ENCODE measurements around the gene NR2C2AP. TPM values are rescaled to one million over a fixed set of nuclear protein-coding genes. Genes with fewer than 3 reads are reported as not detected.
"Not testable (repeated sequence)": the region's sequence is repeated elsewhere in the genome, so short reads cannot be mapped to it uniquely, and the experiment has no call there.

Gene NR2C2AP
- total and polyA plus RNA-seq, 2 experiments from 2014 or later: 13.5 to 14.3 TPM

DNA sequence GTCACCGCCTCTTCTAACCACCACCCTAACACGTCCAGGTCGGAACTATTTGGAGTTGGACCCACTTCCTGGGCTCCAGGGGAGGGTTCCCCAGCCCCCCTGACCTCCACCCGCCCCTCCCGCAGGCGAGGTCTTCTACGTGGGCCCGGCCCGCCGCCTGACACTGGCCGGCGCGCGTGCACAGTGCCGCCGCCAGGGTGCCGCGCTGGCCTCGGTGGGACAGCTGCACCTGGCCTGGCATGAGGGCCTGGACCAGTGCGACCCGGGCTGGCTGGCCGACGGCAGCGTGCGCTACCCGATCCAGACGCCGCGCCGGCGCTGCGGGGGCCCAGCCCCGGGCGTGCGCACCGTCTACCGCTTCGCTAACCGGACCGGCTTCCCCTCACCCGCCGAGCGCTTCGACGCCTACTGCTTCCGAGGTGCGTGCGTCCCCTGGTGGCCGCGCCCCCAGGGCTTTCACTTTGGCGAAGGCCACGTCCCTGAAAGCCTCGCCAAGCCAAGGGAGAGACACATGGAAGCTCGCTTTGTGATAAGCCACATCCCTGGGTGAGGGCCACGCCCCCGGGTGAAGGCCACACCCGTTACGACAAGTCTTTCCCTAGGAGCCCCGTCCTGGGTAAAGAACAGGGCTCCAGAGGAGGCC is 21.8 kb upstream of the NR2C2AP start:
- H3K36me3 ChIP-seq (ENCODE audit: low read depth): no peaks in the 10 kb centered on the region
- in situ Hi-C loops (cut with MboI): no loop called here
- no peak for TF ChIP-seq EZH2phosphoT487 (IDR thresholded peaks at IDR 0.05; ENCODE audit: insufficient read depth, low read depth)
- TF ChIP-seq EZH2 (IDR thresholded peaks at IDR 0.05; ENCODE audit: insufficient read depth, poor library complexity, severe bottlenecking): no peak
- H3K4me2 ChIP-seq (ENCODE audit: unreplicated experiment): peak overlapping the region; percentile 50
- peak; percentile 74 for DNase-seq
- H3F3A ChIP-seq (ENCODE audit: insufficient read depth): no peaks in the 10 kb centered on the region
- H3K79me2 ChIP-seq (ENCODE audit: insufficient read depth): no peaks in the 10 kb centered on the region
- H3K27me3 ChIP-seq (replicated peaks; ENCODE audit: insufficient read depth): peaks cover 14% of the 10 kb centered on the region; the same call in 1 of the 2 replicates
- no peaks in the 10 kb centered on the region for H4K20me1 ChIP-seq (ENCODE audit: insufficient read depth)
- peak overlapping the region; percentile 46 for H3K4me3 ChIP-seq
- H3K9ac ChIP-seq: no peak overlapping the region
- no peaks in the 10 kb centered on the region for H3K4me1 ChIP-seq (ENCODE audit: insufficient read depth)
- 4 to 5% methylated on average over 52 to 57 of the region's 59 CpGs for WGBS, 2 experiments (ENCODE audit: low coverage in 1 of 2, low lambda C conversion rate in 2 of 2, missing lambda C conversion rate in 2 of 2)
- H3K9me2 ChIP-seq (ENCODE audit: insufficient read depth): no peaks in the 10 kb centered on the region
- H3K27ac ChIP-seq: no peak overlapping the region
- H3K9me3 ChIP-seq (ENCODE audit: low read depth): no peaks in the 10 kb centered on the region
- H2AFZ ChIP-seq: peak overlapping the region; percentile 62

DNA sequence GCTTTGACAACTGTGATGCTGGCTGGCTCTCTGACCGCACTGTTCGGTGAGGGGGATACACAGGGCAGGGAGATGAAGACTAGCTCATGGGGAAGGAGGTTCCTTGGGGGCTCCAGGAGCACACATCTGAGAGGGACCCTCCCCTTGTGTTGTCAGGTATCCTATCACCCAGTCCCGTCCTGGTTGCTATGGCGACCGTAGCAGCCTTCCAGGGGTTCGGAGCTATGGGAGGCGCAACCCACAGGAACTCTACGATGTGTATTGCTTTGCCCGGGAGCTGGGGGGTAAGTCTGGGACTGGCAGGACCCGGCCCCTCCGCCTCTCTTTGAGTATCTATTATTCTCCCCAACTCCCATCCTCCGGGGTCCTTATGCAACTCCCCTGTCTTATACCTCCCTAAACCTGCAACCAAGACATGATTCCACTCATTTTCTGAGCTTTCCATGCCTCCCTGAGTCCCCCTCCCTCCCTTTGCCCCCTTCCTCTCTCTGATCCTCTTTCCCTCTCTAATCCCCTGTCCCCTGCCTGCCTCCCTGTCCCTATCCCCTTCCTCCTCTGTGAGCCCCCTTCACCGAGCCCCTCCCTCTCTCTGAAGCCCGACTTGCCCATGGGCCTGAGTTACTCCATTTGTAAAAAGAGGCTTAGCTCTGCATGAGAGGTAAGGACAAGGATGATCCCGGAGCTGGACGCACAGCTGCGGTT is 21.1 kb upstream of the NR2C2AP start:
- Histone ChIP-seq H3K36me3 (ENCODE audit: low read depth) (no peaks in the 10 kb centered on the region), H4K20me1 (ENCODE audit: insufficient read depth) (no peaks in the 10 kb centered on the region), H3K27me3 (replicated peaks; ENCODE audit: insufficient read depth) (peaks cover 8% of the 10 kb centered on the region; the same call in 1 of the 2 replicates), H3F3A (ENCODE audit: insufficient read depth) (no peaks in the 10 kb centered on the region), H3K9me3 (ENCODE audit: low read depth) (no peaks in the 10 kb centered on the region), H2AFZ (no peak overlapping the region), H3K79me2 (ENCODE audit: insufficient read depth) (no peaks in the 10 kb centered on the region), H3K9ac (no peak overlapping the region), H3K9me2 (ENCODE audit: insufficient read depth) (no peaks in the 10 kb centered on the region), H3K4me2 (ENCODE audit: unreplicated experiment) (peak overlapping the region; percentile 50), H3K27ac (no peak overlapping the region), H3K4me3 (peak overlapping the region; percentile 46), H3K4me1 (ENCODE audit: insufficient read depth) (no peaks in the 10 kb centered on the region)
- in situ Hi-C loops (cut with MboI): no loop called here
- WGBS, 2 experiments (ENCODE audit: low coverage in 1 of 2, low lambda C conversion rate in 2 of 2, missing lambda C conversion rate in 2 of 2): 52 to 54% methylated on average over 17 of the region's 17 CpGs
- TF ChIP-seq EZH2 (IDR thresholded peaks at IDR 0.05; ENCODE audit: insufficient read depth, poor library complexity, severe bottlenecking) (no peak), EZH2phosphoT487 (IDR thresholded peaks at IDR 0.05; ENCODE audit: insufficient read depth, low read depth) (no peak)
- DNase-seq: no peak

DNA sequence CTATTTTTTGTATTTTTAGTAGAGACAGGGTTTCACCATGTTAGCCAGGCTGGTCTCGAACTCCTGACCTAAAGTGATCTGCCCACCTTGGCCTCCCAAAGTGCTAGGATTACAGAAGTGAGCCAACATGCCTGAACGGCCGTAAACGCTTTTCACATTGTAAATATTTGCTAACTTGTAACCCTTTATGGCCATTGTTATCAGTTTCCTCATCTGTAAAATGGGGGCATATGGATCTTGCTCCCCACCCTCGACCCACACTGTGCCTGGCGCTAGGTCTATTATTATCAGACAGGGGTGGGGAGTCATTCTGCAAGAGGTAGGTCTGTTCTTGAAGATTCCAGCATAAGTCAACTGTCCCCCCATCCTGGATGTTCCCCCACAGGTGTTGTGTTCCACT is 20.4 kb upstream of the NR2C2AP start:
- no peaks in the 10 kb centered on the region for H3F3A ChIP-seq (ENCODE audit: insufficient read depth)
- no peaks in the 10 kb centered on the region for H3K36me3 ChIP-seq (ENCODE audit: low read depth)
- no peaks in the 10 kb centered on the region for H3K9me3 ChIP-seq (ENCODE audit: low read depth)
- H3K27ac ChIP-seq: no peak overlapping the region
- no peaks in the 10 kb centered on the region for H4K20me1 ChIP-seq (ENCODE audit: insufficient read depth)
- WGBS, 2 experiments (ENCODE audit: low coverage in 1 of 2, low lambda C conversion rate in 2 of 2, missing lambda C conversion rate in 2 of 2): 82 to 83% methylated on average over 6 of the region's 6 CpGs
- no peaks in the 10 kb centered on the region for H3K79me2 ChIP-seq (ENCODE audit: insufficient read depth)
- H3K4me2 ChIP-seq (ENCODE audit: unreplicated experiment): no peak overlapping the region
- no peaks in the 10 kb centered on the region for H3K4me1 ChIP-seq (ENCODE audit: insufficient read depth)
- TF ChIP-seq EZH2 (IDR thresholded peaks at IDR 0.05; ENCODE audit: insufficient read depth, poor library complexity, severe bottlenecking): no peak
- no peak for TF ChIP-seq EZH2phosphoT487 (IDR thresholded peaks at IDR 0.05; ENCODE audit: insufficient read depth, low read depth)
- no peak overlapping the region for H3K4me3 ChIP-seq
- peaks cover 4% of the 10 kb centered on the region; the same call in 1 of the 2 replicates for H3K27me3 ChIP-seq (replicated peaks; ENCODE audit: insufficient read depth)
- no peak for DNase-seq
- no peaks in the 10 kb centered on the region for H3K9me2 ChIP-seq (ENCODE audit: insufficient read depth)
- in situ Hi-C loops (cut with MboI): no loop called here
- no peak overlapping the region for H2AFZ ChIP-seq
- H3K9ac ChIP-seq: no peak overlapping the region

DNA sequence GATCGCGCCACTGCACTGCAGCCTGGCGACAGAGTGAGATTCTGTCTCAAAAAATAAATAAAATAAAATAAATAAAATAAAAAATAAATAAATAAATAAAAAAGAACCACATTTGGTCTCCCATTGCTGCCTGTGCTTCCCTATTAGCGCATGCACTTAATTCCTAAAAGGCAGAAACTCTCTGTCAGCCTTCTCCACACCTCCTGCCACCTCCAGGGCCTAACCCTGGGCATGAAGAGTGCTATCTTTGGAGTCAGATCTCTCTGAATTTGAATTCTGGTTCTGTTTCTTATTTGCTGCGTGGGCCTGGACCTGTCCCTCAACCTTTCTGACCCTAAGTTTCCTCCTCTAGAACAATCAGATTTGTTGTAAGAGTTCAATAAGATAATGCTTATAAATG is 19.8 kb upstream of the NR2C2AP start:
- H3K4me3 ChIP-seq: no peak overlapping the region

DNA sequence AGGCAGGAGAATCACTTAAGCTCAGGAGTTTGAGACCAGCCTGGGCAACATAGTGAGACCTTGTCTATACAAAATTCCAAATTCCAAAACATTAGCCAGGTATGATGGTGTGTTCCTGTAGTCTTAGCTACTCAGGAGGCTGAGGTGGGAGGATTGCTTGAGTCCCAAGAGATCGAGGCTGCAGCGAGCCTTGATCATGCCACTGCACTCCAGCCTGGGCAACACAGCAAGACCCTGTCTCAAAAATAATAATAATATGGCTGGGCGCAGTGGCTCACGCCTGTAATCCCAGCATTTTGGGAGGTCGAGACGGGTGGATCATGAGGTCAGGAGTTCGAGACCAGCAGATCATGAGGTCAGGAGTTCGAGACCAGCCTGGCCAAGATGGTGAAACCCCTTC is 17.8 kb upstream of the NR2C2AP start:
- H3K9me2 ChIP-seq (ENCODE audit: insufficient read depth); H3F3A ChIP-seq (ENCODE audit: insufficient read depth); H3K4me2 ChIP-seq (ENCODE audit: unreplicated experiment); H3K4me1 ChIP-seq (ENCODE audit: insufficient read depth); H3K36me3 ChIP-seq (ENCODE audit: low read depth); H4K20me1 ChIP-seq (ENCODE audit: insufficient read depth); H3K27me3 ChIP-seq (replicated peaks; ENCODE audit: insufficient read depth); H3K9me3 ChIP-seq (ENCODE audit: low read depth); H3K4me3 ChIP-seq; H2AFZ ChIP-seq; DNase-seq; H3K27ac ChIP-seq; H3K9ac ChIP-seq; H3K79me2 ChIP-seq (ENCODE audit: insufficient read depth); in situ Hi-C loops (cut with MboI): not testable (repeated sequence)
- WGBS, 2 experiments (ENCODE audit: low coverage in 1 of 2, low lambda C conversion rate in 2 of 2, missing lambda C conversion rate in 2 of 2): 60 to 72% methylated on average over 8 of the region's 8 CpGs

More for the DNA sequence above, 19.8 kb upstream of the NR2C2AP start:
- TF ChIP-seq EZH2phosphoT487 (IDR thresholded peaks at IDR 0.05; ENCODE audit: insufficient read depth, low read depth) (no peak), EZH2 (IDR thresholded peaks at IDR 0.05; ENCODE audit: insufficient read depth, poor library complexity, severe bottlenecking) (no peak)
- no peak overlapping the region for H3K4me2 ChIP-seq (ENCODE audit: unreplicated experiment)
- H3K36me3 ChIP-seq (ENCODE audit: low read depth): no peaks in the 10 kb centered on the region
- H3K9ac ChIP-seq: no peak overlapping the region
- no peaks in the 10 kb centered on the region for H4K20me1 ChIP-seq (ENCODE audit: insufficient read depth)
- no peaks in the 10 kb centered on the region for H3K9me3 ChIP-seq (ENCODE audit: low read depth)
- no peaks in the 10 kb centered on the region for H3F3A ChIP-seq (ENCODE audit: insufficient read depth)
- H3K9me2 ChIP-seq (ENCODE audit: insufficient read depth): no peaks in the 10 kb centered on the region
- in situ Hi-C loops (cut with MboI): no loop called here
- H3K27me3 ChIP-seq (replicated peaks; ENCODE audit: insufficient read depth): peaks cover 4% of the 10 kb centered on the region; the same call in 1 of the 2 replicates
- no peaks in the 10 kb centered on the region for H3K79me2 ChIP-seq (ENCODE audit: insufficient read depth)
- H3K27ac ChIP-seq: no peak overlapping the region
- WGBS, 2 experiments (ENCODE audit: low coverage in 1 of 2, low lambda C conversion rate in 2 of 2, missing lambda C conversion rate in 2 of 2): 51 to 55% methylated on average over 5 of the region's 5 CpGs
- H3K4me1 ChIP-seq (ENCODE audit: insufficient read depth): no peaks in the 10 kb centered on the region
- no peak for DNase-seq
- no peak overlapping the region for H2AFZ ChIP-seq

Measured in GM23248 (cell line).